DND-41 (cell line): ENCODE results near the gene COG2.

ENCODE experiments used
- ATAC-seq: fragments of 200-7000 bp; cut with Tn5 transposase; 3 replicates; pipeline ENCODE4 v1.9.1; 2021; ENCODE audit warnings: low read depth; ENCODE audit not compliant: insufficient read depth
- DNase-seq: peaks from one replicate; pipeline ENCODE4 v3.0.0-alpha.2; 2020
- H2AFZ ChIP-seq: 2 replicates; pipeline ENCODE4 v1.6.0; 2012; ENCODE audit warnings: low read depth, low read length
- H3K27ac ChIP-seq: 2 replicates; pipeline ENCODE4 v1.5.1; 2012; ENCODE audit warnings: low read length, inconsistent platforms
- H3K27me3 ChIP-seq: fragments of 200-600 bp; sonication (generic); 2 replicates; pipeline ENCODE4 v1.6.0; 2012; ENCODE audit warnings: low read length, mild to moderate bottlenecking, inconsistent platforms; ENCODE audit not compliant: insufficient read depth, poor library complexity
- H3K36me3 ChIP-seq: 2 replicates; pipeline ENCODE4 v1.5.1; 2012; ENCODE audit warnings: low read length, inconsistent platforms; ENCODE audit not compliant: insufficient read depth
- H3K4me1 ChIP-seq: 2 replicates; pipeline ENCODE4 v1.5.1; 2012; ENCODE audit warnings: mild to moderate bottlenecking, low read length; ENCODE audit not compliant: insufficient read depth
- H3K4me2 ChIP-seq: 2 replicates; pipeline ENCODE4 v1.6.0; 2012; ENCODE audit warnings: mild to moderate bottlenecking, moderate library complexity, low read length, inconsistent platforms; ENCODE audit not compliant: insufficient read depth
- H3K4me3 ChIP-seq, 2 experiments: fragments of 200-600 bp in 1 of 2; shearing (Covaris generic) in 1 of 2; 2 replicates each; pipeline ENCODE4 v1.5.1; 2012 to 2016; ENCODE audit warnings: inconsistent platforms in 2 of 2, low read length in 2 of 2, mild to moderate bottlenecking in 2 of 2, low read depth in 1 of 2, moderate library complexity in 1 of 2
- H3K79me2 ChIP-seq: 2 replicates; pipeline ENCODE4 v1.6.0; 2012; ENCODE audit warnings: low read length, inconsistent platforms; ENCODE audit not compliant: insufficient read depth
- H3K9ac ChIP-seq: 2 replicates; pipeline ENCODE4 v1.6.0; 2012; ENCODE audit warnings: low read depth, mild to moderate bottlenecking, inconsistent platforms, low read length, moderate library complexity
- H3K9me3 ChIP-seq: 2 replicates; pipeline ENCODE4 v1.5.1; 2012; ENCODE audit warnings: low read length, moderate library complexity, mild to moderate bottlenecking, inconsistent platforms; ENCODE audit not compliant: insufficient read depth, severe bottlenecking
- H4K20me1 ChIP-seq: 2 replicates; pipeline ENCODE4 v1.6.0; 2012; ENCODE audit warnings: low read length; ENCODE audit not compliant: insufficient read depth
- CTCF ChIP-seq: IDR thresholded peaks from 2 replicates; pipeline ENCODE4 v1.5.1; 2012; ENCODE audit warnings: borderline replicate concordance, low read length, moderate library complexity, mild to moderate bottlenecking; ENCODE audit not compliant: poor library complexity, severe bottlenecking; ENCODE audit errors: extremely low read depth
- EZH2 ChIP-seq: IDR thresholded peaks from 3 replicates; pipeline ENCODE4 v1.6.1; 2012; ENCODE audit warnings: borderline replicate concordance, low read depth, mild to moderate bottlenecking, moderate library complexity, low read length, inconsistent platforms; ENCODE audit not compliant: severe bottlenecking

Gene COG2

GRCh38 chr1:230694991-230695390 lies 52.7 kb downstream of the COG2 start:
- no peak overlapping the region for H3K4me3 ChIP-seq
- no peaks in the 10 kb centered on the region for H3K27me3 ChIP-seq
- H3K27ac ChIP-seq = no peak overlapping the region
- no peaks in the 10 kb centered on the region for H3K9me3 ChIP-seq
- H2AFZ ChIP-seq = no peak overlapping the region
- no peak overlapping the region for H3K9ac ChIP-seq
- ATAC-seq (no peak), DNase-seq (no peak)
- H3K4me1 ChIP-seq = no peaks in the 10 kb centered on the region
- H3K4me2 ChIP-seq = no peak overlapping the region
- peaks cover 44% of the 10 kb centered on the region for H3K36me3 ChIP-seq
- no peaks in the 10 kb centered on the region for H3K79me2 ChIP-seq
- TF ChIP-seq EZH2 (no peak), CTCF (no peak)
- H4K20me1 ChIP-seq = no peaks in the 10 kb centered on the region

GRCh38 chr1:230696218-230696617 lies 53.9 kb downstream of the COG2 start:
- Histone ChIP-seq H3K9ac (no peak overlapping the region), H3K36me3 (peaks cover 33% of the 10 kb centered on the region), H3K27ac (no peak overlapping the region), H2AFZ (no peak overlapping the region), H3K4me2 (no peak overlapping the region), H4K20me1 (no peaks in the 10 kb centered on the region), H3K79me2 (no peaks in the 10 kb centered on the region), H3K27me3 (peaks cover 1% of the 10 kb centered on the region), H3K9me3 (no peaks in the 10 kb centered on the region), H3K4me1 (no peaks in the 10 kb centered on the region), H3K4me3 (no peak overlapping the region)
- TF ChIP-seq CTCF (no peak), EZH2 (no peak)
- no peak for ATAC-seq
- no peak for DNase-seq

GRCh38 chr1:230696722-230697437 lies 54.6 kb downstream of the COG2 start:
- Histone ChIP-seq H3K4me3 (no peak overlapping the region), H2AFZ (no peak overlapping the region), H3K4me1 (no peaks in the 10 kb centered on the region), H3K9ac (no peak overlapping the region), H3K27ac (no peak overlapping the region), H4K20me1 (no peaks in the 10 kb centered on the region), H3K36me3 (peaks cover 27% of the 10 kb centered on the region), H3K9me3 (no peaks in the 10 kb centered on the region), H3K4me2 (no peak overlapping the region), H3K79me2 (no peaks in the 10 kb centered on the region), H3K27me3 (peaks cover 8% of the 10 kb centered on the region)
- ATAC-seq (no peak), DNase-seq (no peak)
- TF ChIP-seq EZH2 = no peak
- no peak for TF ChIP-seq CTCF
